ENCODE data around the gene FRMD4A.

FRMD4A gene

GRCh38 chr10:13674645-13675588 is 655.8 kb downstream of the FRMD4A start:
- DNase-seq (ENCODE audit: low spot score), result no peak

DNA sequence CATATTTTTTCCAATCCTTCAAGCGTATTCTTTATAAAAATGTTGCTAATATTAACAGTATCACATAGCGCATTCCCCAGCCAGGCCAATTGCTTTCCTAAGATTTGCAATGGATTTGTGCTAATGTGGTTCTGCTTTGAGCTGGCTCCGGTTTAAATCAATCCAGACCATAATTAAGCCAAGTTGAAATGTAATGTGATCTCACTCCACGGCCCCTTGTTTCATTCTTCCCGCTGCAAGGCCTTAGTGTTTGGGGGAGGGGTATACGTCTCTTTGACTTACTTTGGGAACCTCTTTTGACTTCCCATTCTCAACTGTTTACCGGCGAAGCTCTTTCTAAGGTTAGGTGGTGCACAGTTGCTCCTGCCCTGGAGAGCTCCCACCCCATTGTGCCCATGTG is 657.6 kb downstream of the FRMD4A start:
- no peak for DNase-seq (ENCODE audit: low spot score)

DNA sequence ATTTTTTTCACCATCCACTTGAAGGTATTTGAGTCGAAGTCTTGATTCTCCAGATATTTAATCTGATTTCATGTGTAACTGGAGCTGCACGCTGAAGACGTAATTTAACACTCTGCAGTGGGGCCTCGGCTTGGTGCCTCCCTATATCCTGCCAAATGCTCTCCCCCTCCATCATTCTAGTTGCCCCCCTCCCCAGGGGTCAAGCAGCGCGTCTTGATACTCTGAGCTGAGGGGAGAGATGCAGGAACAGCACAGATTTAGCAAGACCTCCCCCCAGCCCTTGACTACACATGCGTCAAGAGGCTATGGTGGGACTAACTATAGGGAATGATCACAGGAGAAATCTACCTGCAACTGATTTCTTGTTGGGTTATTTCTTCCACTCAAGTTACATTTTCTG is 658.2 kb downstream of the FRMD4A start:
- DNase-seq (ENCODE audit: low spot score), result no peak

GRCh38 chr10:13671904-13672303 is 658.8 kb downstream of the FRMD4A start:
- no peak for DNase-seq (ENCODE audit: low spot score)

DNA sequence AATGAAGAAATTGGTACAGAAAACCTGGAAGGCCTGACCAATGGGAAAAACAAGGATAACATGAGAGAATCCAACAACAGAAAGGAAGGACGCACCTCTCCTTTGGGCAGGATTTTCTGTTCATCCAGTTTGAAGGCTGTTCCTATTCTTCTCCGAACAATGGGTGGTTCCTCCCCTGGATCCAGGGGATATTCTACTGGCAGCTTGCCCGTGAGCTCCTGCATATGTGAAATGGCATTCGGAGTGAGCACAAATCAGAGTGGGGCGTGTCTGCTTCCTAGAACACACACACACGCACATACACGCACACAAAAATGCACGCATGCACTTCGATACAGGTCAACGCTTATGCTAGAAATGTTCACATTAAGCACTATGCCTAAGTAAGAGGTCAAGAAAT is 660.4 kb downstream of the FRMD4A start:
- DNase-seq (ENCODE audit: low spot score), result no peak

- no peak for DNase-seq (ENCODE audit: low spot score)
Measured at GRCh38 chr10:13669901-13670300, 660.8 kb downstream of the FRMD4A start.

- DNase-seq (ENCODE audit: low spot score), result no peak
Measured at GRCh38 chr10:13669182-13669855, 661.4 kb downstream of the FRMD4A start.

DNA sequence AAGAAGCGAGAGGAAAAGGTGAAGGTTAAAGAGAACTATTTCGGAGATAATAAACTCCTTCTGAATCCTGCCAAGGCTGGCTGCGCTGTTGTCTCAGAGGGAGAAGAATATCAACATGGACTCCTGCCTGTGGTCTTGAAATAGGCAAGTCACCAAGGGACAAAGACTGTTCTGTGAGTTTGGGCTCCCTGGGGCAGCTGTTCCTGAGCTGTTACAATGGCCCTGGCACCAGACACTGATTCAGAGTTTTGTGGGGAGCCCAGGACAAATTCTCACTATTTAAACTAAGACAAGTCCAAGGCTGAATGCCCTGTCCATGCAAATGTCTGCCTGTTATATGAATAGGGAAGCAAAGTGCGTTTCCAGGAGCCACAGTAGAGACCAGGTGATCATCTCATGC is 662.6 kb downstream of the FRMD4A start:
- peak; percentile 72 for DNase-seq (ENCODE audit: low spot score)

DNA sequence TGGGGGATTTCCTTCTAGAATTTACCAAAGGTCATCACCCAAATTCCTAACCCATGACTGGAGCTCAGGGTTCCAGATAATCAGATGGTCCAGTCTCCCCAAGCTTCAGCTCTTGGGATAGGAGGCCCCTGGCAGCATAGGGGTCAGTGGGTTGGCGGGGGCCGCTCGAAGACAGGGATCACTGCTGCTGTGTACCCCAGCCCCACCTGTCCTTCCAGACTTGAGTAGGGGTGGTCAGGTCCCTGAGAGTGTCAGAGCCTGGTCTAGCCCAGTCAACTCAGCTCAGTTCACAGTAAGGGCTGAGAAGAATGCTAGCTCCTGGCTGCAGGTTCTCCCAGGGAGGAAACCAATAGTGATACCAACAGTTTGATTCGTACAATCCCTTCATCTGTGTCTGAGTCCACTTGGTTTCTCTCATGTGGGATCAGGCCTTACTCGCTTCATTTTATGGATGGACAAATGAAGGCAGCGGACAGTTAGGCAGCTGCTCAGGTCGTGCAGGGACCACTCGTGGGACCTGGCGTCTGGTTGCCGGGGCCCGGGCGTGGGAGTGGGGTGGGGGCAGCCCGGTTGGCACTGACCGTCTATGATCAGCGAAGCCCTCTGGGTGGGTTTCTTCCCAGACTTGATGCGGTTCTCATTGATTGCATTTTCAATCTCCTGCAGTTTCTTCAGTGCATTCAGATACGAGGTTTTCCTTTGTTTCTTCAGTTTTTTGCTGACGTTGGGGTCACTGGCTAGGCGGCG is 665.0 kb downstream of the FRMD4A start:
- no peak for DNase-seq (ENCODE audit: low spot score)

GRCh38 chr10:13661256-13661655 is 669.5 kb downstream of the FRMD4A start:
- no peak for DNase-seq (ENCODE audit: low spot score)

DNA sequence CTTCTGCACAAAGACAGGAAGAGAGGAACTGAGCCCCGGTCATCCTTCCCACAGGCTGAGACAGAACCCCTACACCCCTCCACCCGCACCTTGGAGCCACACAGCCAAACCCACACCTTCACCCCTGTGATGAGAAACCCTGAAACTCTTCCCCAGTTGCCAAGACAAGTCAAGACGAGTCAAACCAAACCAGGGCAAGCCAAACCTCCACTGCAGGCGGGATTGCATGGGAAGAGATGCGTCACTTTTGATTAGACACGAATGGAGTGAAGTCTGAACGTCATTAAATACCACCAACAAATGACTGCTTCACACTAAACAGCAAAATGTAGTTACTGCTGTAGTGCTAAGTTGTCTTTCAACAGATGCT is 670.2 kb downstream of the FRMD4A start:
- no peak for DNase-seq (ENCODE audit: low spot score)

GRCh38 chr10:13659887-13660550 is 670.7 kb downstream of the FRMD4A start:
- peak; percentile 64 for DNase-seq (ENCODE audit: low spot score)

GRCh38 chr10:13658871-13659685 is 671.6 kb downstream of the FRMD4A start:
- DNase-seq (ENCODE audit: low spot score), result peak; percentile 38

DNA sequence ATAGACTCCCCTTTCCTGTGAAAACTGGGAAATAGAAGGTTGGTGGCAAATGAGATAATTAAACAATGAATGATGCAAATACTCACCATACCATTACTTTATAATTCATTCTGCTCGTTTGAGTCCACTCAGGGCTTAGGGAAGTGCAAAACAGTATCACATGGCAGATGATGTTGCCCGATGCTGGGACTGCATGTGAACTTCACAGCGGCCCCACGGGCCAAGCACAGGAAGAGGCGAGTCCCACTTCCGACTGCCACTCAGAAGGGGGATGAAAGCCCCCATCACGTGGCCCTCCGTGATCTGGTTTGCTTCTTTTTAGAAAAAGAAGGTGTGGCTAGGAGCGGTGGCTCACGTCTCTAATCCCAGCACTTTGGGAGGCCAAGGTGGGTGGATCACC is 672.5 kb downstream of the FRMD4A start:
- peak; percentile 43 for DNase-seq (ENCODE audit: low spot score)

GRCh38 chr10:13657101-13657680 is 673.5 kb downstream of the FRMD4A start:
- no peak for DNase-seq (ENCODE audit: low spot score)

DNA sequence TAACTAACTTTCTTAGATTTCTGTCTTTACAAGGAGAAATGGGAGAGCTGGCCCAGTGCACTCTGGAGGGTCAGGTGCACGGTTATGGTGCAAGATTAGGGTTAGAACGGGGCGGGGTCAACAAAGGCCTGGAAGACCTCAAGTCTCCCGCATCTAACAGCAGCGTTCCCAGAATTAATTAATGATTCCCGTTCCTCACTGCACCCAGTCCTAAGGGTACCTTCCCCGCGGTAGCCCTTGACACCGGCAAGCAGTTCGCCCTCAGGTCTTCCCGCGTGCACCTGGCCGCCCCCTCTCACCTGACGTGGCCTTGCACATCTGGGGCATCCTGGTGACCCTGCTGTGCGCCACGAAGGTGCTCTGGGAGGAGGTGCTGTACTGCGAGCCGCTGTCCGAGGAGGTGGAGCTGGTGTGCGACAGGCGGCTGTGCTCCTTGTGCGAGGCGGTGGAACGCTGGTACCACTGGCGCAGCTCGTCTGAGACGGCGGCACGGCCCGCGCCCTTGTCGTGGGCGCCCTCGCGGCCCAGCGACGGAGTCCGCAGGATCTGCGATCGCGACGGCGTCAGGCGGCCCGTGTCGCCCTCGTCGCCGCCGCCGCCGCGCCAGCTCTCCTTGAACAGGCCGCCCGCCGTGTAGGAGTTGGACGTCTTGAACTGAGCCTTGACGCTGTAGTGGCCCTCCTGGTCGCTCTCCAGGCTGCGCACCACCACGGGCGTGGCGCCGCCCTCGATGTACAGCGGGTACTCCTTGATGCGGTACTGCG is 674.2 kb downstream of the FRMD4A start:
- no peak for DNase-seq (ENCODE audit: low spot score)

DNA sequence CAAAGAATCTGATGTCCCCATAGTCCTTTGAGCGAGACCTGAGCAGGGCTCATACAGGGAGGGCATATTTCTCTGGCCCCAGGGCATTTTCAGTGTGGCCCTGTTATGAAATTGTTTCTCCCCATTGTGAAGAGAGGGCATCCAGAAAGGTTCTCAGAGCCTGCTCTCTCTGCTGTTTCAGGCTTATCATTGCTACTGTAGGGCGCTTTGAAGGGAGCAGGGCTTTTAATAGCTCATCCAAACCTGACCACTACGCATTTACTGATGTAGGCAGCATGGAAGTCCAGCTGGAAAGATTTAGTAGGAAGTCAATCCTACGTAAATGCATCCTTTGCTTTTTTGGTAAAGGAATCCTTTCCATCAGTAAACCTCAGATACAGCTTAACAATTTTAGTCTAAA is 675.9 kb downstream of the FRMD4A start:
- DNase-seq (ENCODE audit: low spot score), result no peak

DNA sequence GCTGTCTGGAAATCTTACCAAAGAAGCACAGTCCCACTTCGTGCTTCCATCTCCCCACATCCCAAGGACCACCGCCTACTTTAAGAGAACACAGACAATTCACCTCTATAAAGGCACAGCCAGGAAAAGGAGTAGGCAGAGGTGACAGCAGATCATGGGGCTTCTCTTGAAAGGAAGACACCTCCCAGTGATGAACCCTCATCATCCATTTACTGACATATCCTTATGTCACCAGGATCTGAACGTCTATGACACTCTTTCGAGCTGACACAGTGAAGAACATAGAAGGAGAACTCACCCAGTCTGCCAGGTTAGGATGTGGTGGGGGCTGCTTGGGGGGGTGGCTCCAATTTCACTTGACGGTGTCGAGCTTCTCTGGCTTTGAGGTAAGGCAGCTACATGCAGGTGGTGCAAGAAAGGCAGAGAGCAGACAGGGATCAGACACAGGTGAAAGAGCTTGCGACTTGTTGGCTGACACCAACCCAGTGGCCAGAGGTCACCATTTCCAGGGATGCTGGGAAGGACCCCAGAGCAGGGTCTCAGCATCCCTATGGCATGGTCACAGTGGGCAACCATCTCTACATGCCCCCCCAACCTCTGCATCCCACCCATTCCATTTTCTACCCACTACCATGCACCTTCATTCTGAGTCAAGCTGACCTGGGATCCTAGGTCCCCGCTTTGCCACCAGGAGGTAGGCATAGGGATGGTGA is 676.5 kb downstream of the FRMD4A start:
- DNase-seq (ENCODE audit: low spot score), result no peak

DNA sequence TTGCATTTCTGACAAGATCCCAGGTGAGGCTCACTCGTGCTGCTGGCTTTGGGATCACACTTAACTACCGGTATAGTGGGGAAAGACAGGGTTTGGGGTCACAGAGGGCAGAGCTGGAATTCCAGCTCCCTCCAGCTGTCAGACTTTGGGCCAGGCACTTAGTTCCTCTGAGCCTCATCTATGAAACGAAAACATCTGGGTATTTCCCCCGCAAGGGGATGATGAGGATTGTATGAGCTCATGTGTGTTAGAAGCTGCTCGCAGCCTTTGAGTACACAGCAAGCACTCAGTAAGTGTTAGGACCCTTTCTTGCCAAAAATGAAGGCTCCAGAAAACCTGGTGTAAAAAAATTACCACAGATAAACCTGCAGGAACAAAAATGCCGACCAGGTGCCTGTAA is 677.9 kb downstream of the FRMD4A start:
- no peak for DNase-seq (ENCODE audit: low spot score)

Data from pons (tissue), 1 donor.